ENCODE measurements around the gene TIMM13. TPM values are rescaled to one million over a fixed set of nuclear protein-coding genes. Genes with fewer than 3 reads are reported as not detected.

TIMM13 gene
- polyA plus RNA-seq, 1 donor (not counting 4 experiments of a cell fraction or from before 2014, with no cell fraction given) = 45.0 TPM

- FAIRE-seq (no peak), DNase-seq (ENCODE audit: low read depth, low spot score) (no peak)
- no peak for TF ChIP-seq EZH2 (IDR thresholded peaks at IDR 0.05; ENCODE audit: low read length)
- TF ChIP-seq, protein P1, sequence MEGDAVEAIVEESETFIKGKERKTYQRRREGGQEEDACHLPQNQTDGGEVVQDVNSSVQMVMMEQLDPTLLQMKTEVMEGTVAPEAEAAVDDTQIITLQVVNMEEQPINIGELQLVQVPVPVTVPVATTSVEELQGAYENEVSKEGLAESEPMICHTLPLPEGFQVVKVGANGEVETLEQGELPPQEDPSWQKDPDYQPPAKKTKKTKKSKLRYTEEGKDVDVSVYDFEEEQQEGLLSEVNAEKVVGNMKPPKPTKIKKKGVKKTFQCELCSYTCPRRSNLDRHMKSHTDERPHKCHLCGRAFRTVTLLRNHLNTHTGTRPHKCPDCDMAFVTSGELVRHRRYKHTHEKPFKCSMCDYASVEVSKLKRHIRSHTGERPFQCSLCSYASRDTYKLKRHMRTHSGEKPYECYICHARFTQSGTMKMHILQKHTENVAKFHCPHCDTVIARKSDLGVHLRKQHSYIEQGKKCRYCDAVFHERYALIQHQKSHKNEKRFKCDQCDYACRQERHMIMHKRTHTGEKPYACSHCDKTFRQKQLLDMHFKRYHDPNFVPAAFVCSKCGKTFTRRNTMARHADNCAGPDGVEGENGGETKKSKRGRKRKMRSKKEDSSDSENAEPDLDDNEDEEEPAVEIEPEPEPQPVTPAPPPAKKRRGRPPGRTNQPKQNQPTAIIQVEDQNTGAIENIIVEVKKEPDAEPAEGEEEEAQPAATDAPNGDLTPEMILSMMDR (optimal IDR thresholded peaks at IDR 0.05 in 1 of 3, IDR thresholded peaks at IDR 0.05 in 1 of 3, conservative IDR thresholded peaks at IDR 0.05 in 1 of 3; ENCODE audit: extremely low read depth in 1 of 3, insufficient read depth in 2 of 3, low read length in 3 of 3) = no peak
Observed at GRCh38 chr19:2415281-2415972, 12.0 kb downstream of the TIMM13 start.

GRCh38 chr19:2413629-2414028, 13.8 kb downstream of the TIMM13 start:
- no peak for DNase-seq (ENCODE audit: low read depth, low spot score)
- no peaks in the 10 kb centered on the region for H3K4me1 ChIP-seq (ENCODE audit: control insufficient read depth, extremely low read depth, insufficient read depth, low read length)
- no peak overlapping the region for H3K4me3 ChIP-seq (ENCODE audit: control insufficient read depth in 2 of 3, extremely low read depth in 1 of 3, insufficient read depth in 2 of 3, low read depth in 1 of 3, low read length in 3 of 3)
- no peaks in the 10 kb centered on the region for H3K9me1 ChIP-seq (ENCODE audit: control insufficient read depth, extremely low read depth, insufficient read depth, low read length)
- H3K27me3 ChIP-seq (ENCODE audit: control insufficient read depth, extremely low read depth, insufficient read depth, low read length) = no peaks in the 10 kb centered on the region
- no peaks in the 10 kb centered on the region for H3K79me2 ChIP-seq (ENCODE audit: control insufficient read depth, insufficient read depth, low read length)
- no peaks in the 10 kb centered on the region for H4K20me1 ChIP-seq (ENCODE audit: control insufficient read depth, extremely low read depth, insufficient read depth, low read length)
- peaks cover 2% of the 10 kb centered on the region for H3K9me3 ChIP-seq (ENCODE audit: control insufficient read depth, low read depth, low read length)
- no peak overlapping the region for H2AFZ ChIP-seq (ENCODE audit: control insufficient read depth, low read length)
- dilution Hi-C loops (cut with MboI; ENCODE audit: extremely low pct_ligation_motif_present, low sequenced_read_pairs) = no loop called here
- no peak overlapping the region for H3K27ac ChIP-seq (ENCODE audit: control insufficient read depth, insufficient read depth, low read length)
- peaks cover 3 to 9% of the 10 kb centered on the region in 2 experiments for H3K36me3 ChIP-seq (ENCODE audit: control insufficient read depth in 2 of 2, extremely low read depth in 1 of 2, insufficient read depth in 2 of 2, low read length in 2 of 2)
- H3K9ac ChIP-seq (ENCODE audit: control insufficient read depth, extremely low read depth, insufficient read depth, low read length) = no peak overlapping the region
- no peak overlapping the region for H3K4me2 ChIP-seq (ENCODE audit: control insufficient read depth, extremely low read depth, insufficient read depth, low read depth, low read length)
- FAIRE-seq = no peak
- no peak for TF ChIP-seq EZH2 (IDR thresholded peaks at IDR 0.05; ENCODE audit: low read length)
- TF ChIP-seq, protein P1 (optimal IDR thresholded peaks at IDR 0.05 in 1 of 3, IDR thresholded peaks at IDR 0.05 in 1 of 3, conservative IDR thresholded peaks at IDR 0.05 in 1 of 3; ENCODE audit: extremely low read depth in 1 of 3, insufficient read depth in 2 of 3, low read length in 3 of 3) = no peak

More at GRCh38 chr19:2415281-2415972, 12.0 kb downstream of the TIMM13 start:
- Histone ChIP-seq H3K27ac (ENCODE audit: control insufficient read depth, insufficient read depth, low read length) (no peak overlapping the region), H3K9ac (ENCODE audit: control insufficient read depth, extremely low read depth, insufficient read depth, low read length) (no peak overlapping the region), H3K4me2 (ENCODE audit: control insufficient read depth, extremely low read depth, insufficient read depth, low read depth, low read length) (no peak overlapping the region), H4K20me1 (ENCODE audit: control insufficient read depth, extremely low read depth, insufficient read depth, low read length) (no peaks in the 10 kb centered on the region), H2AFZ (ENCODE audit: control insufficient read depth, low read length) (no peak overlapping the region), H3K4me1 (ENCODE audit: control insufficient read depth, extremely low read depth, insufficient read depth, low read length) (no peaks in the 10 kb centered on the region), H3K36me3 (ENCODE audit: control insufficient read depth in 2 of 2, extremely low read depth in 1 of 2, insufficient read depth in 2 of 2, low read length in 2 of 2) (peaks cover 5 to 15% of the 10 kb centered on the region in 2 experiments), H3K79me2 (ENCODE audit: control insufficient read depth, insufficient read depth, low read length) (no peaks in the 10 kb centered on the region), H3K9me3 (ENCODE audit: control insufficient read depth, low read depth, low read length) (no peaks in the 10 kb centered on the region), H3K27me3 (ENCODE audit: control insufficient read depth, extremely low read depth, insufficient read depth, low read length) (no peaks in the 10 kb centered on the region), H3K9me1 (ENCODE audit: control insufficient read depth, extremely low read depth, insufficient read depth, low read length) (no peaks in the 10 kb centered on the region), H3K4me3 (ENCODE audit: control insufficient read depth in 2 of 3, extremely low read depth in 1 of 3, insufficient read depth in 2 of 3, low read depth in 1 of 3, low read length in 3 of 3) (no peak overlapping the region)
- dilution Hi-C loops (cut with MboI; ENCODE audit: extremely low pct_ligation_motif_present, low sequenced_read_pairs) = no loop called here
